Peyer's patch (tissue), 4 donors: ENCODE data around the gene MTFMT.

Experiments
- CTCF ChIP-seq, 6 experiments: fragments of 450-650 bp in 4 of 6; fragments of 200-600 bp in 2 of 6; sonication (generic) in 1 of 6; IDR thresholded peaks; one replicate each; pipeline ENCODE4 v1.5.1; 2017 to 2019; ENCODE audit warnings: antibody characterized with exemption in 6 of 6, mild to moderate bottlenecking in 3 of 6, moderate library complexity in 1 of 6
- POLR2A ChIP-seq, 2 donors: fragments of 450-650 bp; IDR thresholded peaks; one replicate each; pipeline ENCODE4 v1.5.1; 2017; ENCODE audit warnings: antibody characterized with exemption in 2 of 2, mild to moderate bottlenecking in 2 of 2, moderate library complexity in 2 of 2

GRCh38 chr15:64993290-64993689 is 36.1 kb downstream of the MTFMT start:
- no peak for TF ChIP-seq CTCF (IDR thresholded peaks at IDR 0.05)
- TF ChIP-seq POLR2A (IDR thresholded peaks at IDR 0.05), result no peak
